A549 (cell line): ENCODE results near the gene ASB18. TPM values are rescaled to one million over a fixed set of nuclear protein-coding genes. Genes with fewer than 3 reads are reported as not detected.

Source experiments
- ATAC-seq, 2 experiments: fragments of 200-7000 bp in 1 of 2; fragments of >200 bp in 1 of 2; cut with Nextera tagmentation in 1 of 2; cut with Tn5 transposase in 1 of 2; 3 replicates each; pipeline versions ENCODE4 v1.8.0 to v1.9.1; 2018 to 2020; ENCODE audit warnings: mild to moderate bottlenecking in 1 of 2, moderate library complexity in 1 of 2
- CTCF ChIA-PET: fragments of 300-600 bp; sonication (Branson Sonifier 250); formaldehyde crosslinking; extraction: SDS; loops from one replicate; lab custom pipeline; 2021; ENCODE audit warnings: antibody characterized with exemption, inconsistent platforms; lab: Yijun Ruan, JAX
- POLR2A ChIA-PET: fragments of 350-600 bp; formaldehyde crosslinking; extraction: SDS; loops from one replicate; lab custom pipeline; 2021; ENCODE audit warnings: antibody characterized with exemption, inconsistent platforms; lab: Yijun Ruan, JAX
- DNase-seq, 2 experiments: peaks; one replicate each; pipeline versions ENCODE4 v3.0.0 to v3.0.0-alpha.2; 2011 to 2016; ENCODE audit warnings: low read depth in 1 of 2, low spot score in 1 of 2
- FAIRE-seq: peaks from 2 replicates; lab custom pipeline; 2011; peaks lifted over from hg19 to GRCh38; lab: Jason Lieb, UNC
- H3K27ac ChIP-seq, 2 experiments: fragments of >200 bp; sonication (Bioruptor Twin); formaldehyde crosslinking; 3 replicates each; pipeline ENCODE4 v1.5.1; 2016 to 2017
- H3K4me1 ChIP-seq: fragments of >200 bp; sonication (Bioruptor Twin); formaldehyde crosslinking; 3 replicates; pipeline ENCODE4 v1.6.1; 2016
- H3K4me2 ChIP-seq: fragments of >200 bp; sonication (Bioruptor Twin); formaldehyde crosslinking; 3 replicates; pipeline ENCODE4 v1.6.1; 2016
- H3K4me3 ChIP-seq: fragments of >200 bp; sonication (Bioruptor Twin); formaldehyde crosslinking; 3 replicates; pipeline ENCODE4 v1.5.1; 2016
- H3K9me3 ChIP-seq: fragments of >200 bp; sonication (Bioruptor Twin); formaldehyde crosslinking; 3 replicates; pipeline ENCODE4 v1.6.1; 2016
- ATOH8 ChIP-seq: fragments of 250-450 bp; sonication (Bioruptor Pico); IDR thresholded peaks from 2 replicates; pipeline ENCODE4 v1.5.0; 2020; ENCODE audit warnings: low read depth, mild to moderate bottlenecking, moderate library complexity
- CBX8 ChIP-seq: fragments of 200-600 bp; sonication (generic); IDR thresholded peaks from 2 replicates; pipeline ENCODE4 v1.6.1; 2016
- CTCF ChIP-seq: fragments of >200 bp; sonication (Bioruptor Twin); formaldehyde crosslinking; IDR thresholded peaks from 3 replicates; pipeline ENCODE4 v1.5.1; 2016
- E2F6 ChIP-seq: IDR thresholded peaks from 2 replicates; pipeline ENCODE4 v1.6.1; 2012; ENCODE audit warnings: low read depth, borderline replicate concordance
- FOSL2 ChIP-seq, 2 experiments: fragments of 450-650 bp in 1 of 2; fragments of >200 bp in 1 of 2; sonication (Bioruptor Twin) in 1 of 2; formaldehyde crosslinking; IDR thresholded peaks; 2 replicates each; pipeline versions ENCODE4 v1.5.0 to v1.6.1; 2016 to 2020; ENCODE audit warnings: mild to moderate bottlenecking in 1 of 2, moderate library complexity in 1 of 2
- JUN ChIP-seq, 2 experiments: fragments of >200 bp; sonication (Bioruptor Twin); formaldehyde crosslinking; IDR thresholded peaks; 2 replicates in 1 of 2; 3 replicates in 1 of 2; pipeline ENCODE4 v1.6.1; 2016 to 2017
- KDM5A ChIP-seq: fragments of 200-600 bp; sonication (generic); IDR thresholded peaks from 2 replicates; pipeline ENCODE4 v1.6.1; 2016; ENCODE audit warnings: antibody characterized with exemption, mild to moderate bottlenecking
- MAX ChIP-seq: IDR thresholded peaks from 2 replicates; pipeline ENCODE4 v1.6.1; 2012
- NPAS2 ChIP-seq: fragments of 250-450 bp; sonication (Bioruptor Pico); IDR thresholded peaks from 2 replicates; pipeline ENCODE4 v1.8.0; 2022; ENCODE audit warnings: mild to moderate bottlenecking, moderate library complexity, borderline replicate concordance
- PBX3 ChIP-seq: IDR thresholded peaks from 2 replicates; pipeline ENCODE4 v1.6.1; 2012
- POLR2A ChIP-seq: IDR thresholded peaks from 2 replicates; pipeline ENCODE4 v1.6.1; 2012; ENCODE audit warnings: mild to moderate bottlenecking, low read length
- RAD21 ChIP-seq, 2 experiments: fragments of >200 bp in 1 of 2; sonication (Bioruptor Twin) in 1 of 2; formaldehyde crosslinking in 1 of 2; IDR thresholded peaks in 1 of 2; conservative IDR thresholded peaks in 1 of 2; 2 replicates in 1 of 2; 3 replicates in 1 of 2; pipeline ENCODE4 v1.6.1; 2012 to 2018; ENCODE audit warnings: inconsistent platforms in 1 of 2
- SMC3 ChIP-seq: fragments of >200 bp; sonication (Bioruptor Twin); formaldehyde crosslinking; IDR thresholded peaks from 3 replicates; pipeline ENCODE4 v1.6.1; 2018; ENCODE audit warnings: inconsistent platforms
- TP53 ChIP-seq: fragments of 250-450 bp; sonication (Bioruptor Pico); IDR thresholded peaks from 2 replicates; pipeline ENCODE4 v1.5.0; 2021; ENCODE audit warnings: mild to moderate bottlenecking, moderate library complexity
- ZFP36 ChIP-seq: fragments of 450-650 bp; IDR thresholded peaks from 2 replicates; pipeline ENCODE4 v1.6.1; 2014; ENCODE audit warnings: borderline replicate concordance; ENCODE audit not compliant: partially characterized antibody
- ZNF302 ChIP-seq: fragments of 250-450 bp; sonication (Bioruptor Pico); IDR thresholded peaks from 2 replicates; pipeline ENCODE4 v1.9.0; 2021; ENCODE audit warnings: inconsistent platforms, mild to moderate bottlenecking, moderate library complexity
- WGBS: methylation state at CpG from one replicate; pipeline ENCODE4 v1.1.6; 2017; ENCODE audit errors: missing lambda C conversion rate; 5-methylcytosine and 5-hydroxymethylcytosine counted together
- polyA plus RNA-seq, 4 experiments: library from polyadenylated mRNA; depleted of rRNA in 3 of 4; stranded (reverse); fragments of >200 nt; fragmentation: RNase III in 1 of 4; extraction: RNeasy Plus Mini Kit Qiagen cat#74134 plus additional on column Dnase treatment in 1 of 4; gene quantifications; 2 replicates in 3 of 4; 3 replicates in 1 of 4; pipeline ENCODE4 v1.2.3, GENCODE V29; 2011 to 2017

ASB18 gene
- polyA plus RNA-seq, 2 of the 4 experiments (the other 2 are of a cell fraction): not detected

- Histone ChIP-seq H3K9me3 (no peaks in the 10 kb centered on the region), H3K4me3 (peak overlapping the region; percentile 70), H3K27ac (peak overlapping the region; percentile 82 to 86), H3K4me1 (peaks cover 7% of the 10 kb centered on the region; the same call in 1 of the 3 replicates), H3K4me2 (peak overlapping the region; percentile 90)
- DNase-seq: no peak
- ChIA-PET CTCF (interaction anchor here (0.7 to 11.9 kb wide), 18 partner anchors 10 to 570 kb away, joined by 3 to 222 read pairs (median 5); no protein-coding TSS in a partner anchor), POLR2A (interaction anchor here (0.6 to 1.9 kb wide), 7 partner anchors 10 to 413 kb away, joined by 3 to 10 read pairs (median 4); partner anchors contain the start of genes ACKR3 and GBX2)
- 2% methylated on average over 11 of the region's 15 CpGs for WGBS
- ATAC-seq: no peak
- no peak for FAIRE-seq
- peak; percentile 24; the same call in 1 of the 2 replicates for TF ChIP-seq MAX
- TF ChIP-seq ATOH8 (CRISPR knock-in tag): no peak
These were observed 85.3 kb downstream of the ASB18 start for GRCh38 chr2:236178890-236179235.

- CTCF ChIA-PET: interaction anchor here (0.7 to 11.9 kb wide), 45 partner anchors 10 to 908 kb away, joined by 3 to 222 read pairs (median 4); partner anchors contain the start of genes COPS8 and GBX2
- WGBS: 1% methylated on average over 50 of the region's 65 CpGs
These were observed 86.0 kb downstream of the ASB18 start for GRCh38 chr2:236177967-236178889.

More at GRCh38 chr2:236177967-236178889, 86.0 kb downstream of the ASB18 start:
- Histone ChIP-seq H3K27ac (peak overlapping the region; percentile 82 to 86), H3K9me3 (no peaks in the 10 kb centered on the region), H3K4me1 (peaks cover 7% of the 10 kb centered on the region; the same call in 1 of the 3 replicates), H3K4me2 (peak overlapping the region; percentile 90), H3K4me3 (peak overlapping the region; percentile 70)
- ATAC-seq: peak; percentile 80 to 89
- TF ChIP-seq POLR2A (peak; percentile 23; the same call in 1 of the 2 replicates), KDM5A (no peak), RAD21 (conservative IDR thresholded peaks at IDR 0.05 in 1 of 2, IDR thresholded peaks at IDR 0.05 in 1 of 2) (peak; percentile 46 to 50; a peak in 4 of 5 replicates), JUN (IDR thresholded peaks at IDR 0.05) (peak in 1 of 2 experiments; percentile 41; a peak in 2 of 5 replicates), TP53 (CRISPR knock-in tag) (no peak), ZNF302 (CRISPR knock-in tag) (no peak), ZFP36 (peak; percentile 90), MAX (peak; percentile 72; the same call in 1 of the 2 replicates), FOSL2 (IDR thresholded peaks at IDR 0.05) (no peak), FOSL2 (CRISPR knock-in tag; IDR thresholded peaks at IDR 0.05) (no peak), NPAS2 (CRISPR knock-in tag) (no peak), E2F6 (peak; percentile 66), CTCF (peak; percentile 68), CBX8 (no peak), PBX3 (0 out of 2 replicates have a peak, but pooled peaks have one; percentile 45), SMC3 (peak; percentile 69)
- DNase-seq: peak; percentile 85 to 87
- FAIRE-seq: no peak
- POLR2A ChIA-PET: interaction anchor here (0.6 to 1.9 kb wide), 9 partner anchors 10 to 412 kb away, joined by 3 to 10 read pairs (median 3); partner anchors contain the start of gene GBX2
